ENCODE results near the gene TMEM165. TPM values are rescaled to one million over a fixed set of nuclear protein-coding genes. Genes with fewer than 3 reads are reported as not detected.

TMEM165 gene
- total RNA-seq, 2 donors from 2014 or later: 90.5 to 308 TPM

GRCh38 chr4:55367084-55367722 lies 28.6 kb upstream of the TMEM165 start:
- Histone ChIP-seq H3K27ac (no peak overlapping the region), H3K36me3 (replicated peaks in 1 of 2; ENCODE audit: insufficient read depth in 1 of 2, low read depth in 2 of 2) (no peaks in the 10 kb centered on the region), H3K27me3 (no peaks in the 10 kb centered on the region), H3K9me3 (no peaks in the 10 kb centered on the region), H3K4me1 (no peaks in the 10 kb centered on the region), H3K4me3 (no peak overlapping the region)
- ATAC-seq (no peak), DNase-seq (no peak)
- TF ChIP-seq POLR2A (IDR thresholded peaks at IDR 0.05): no peak
- TF ChIP-seq CTCF (IDR thresholded peaks at IDR 0.05): no peak
- WGBS, 2 donors: 85 to 88% methylated on average over 6 of the region's 6 CpGs
- intact Hi-C loops (cut with DNase I): no loop called here

GRCh38 chr4:55369968-55370367 lies 25.8 kb upstream of the TMEM165 start:
- WGBS, 2 donors: 89 to 96% methylated on average over 2 of the region's 2 CpGs
- ATAC-seq: no peak
- TF ChIP-seq POLR2A (IDR thresholded peaks at IDR 0.05) (no peak), CTCF (IDR thresholded peaks at IDR 0.05) (no peak)

GRCh38 chr4:55372259-55372658 lies 23.5 kb upstream of the TMEM165 start:
- H3K9me3 ChIP-seq: no peaks in the 10 kb centered on the region

More at GRCh38 chr4:55369968-55370367, 25.8 kb upstream of the TMEM165 start:
- H3K27me3 ChIP-seq: no peaks in the 10 kb centered on the region
- no peaks in the 10 kb centered on the region for H3K36me3 ChIP-seq (replicated peaks in 1 of 2; ENCODE audit: insufficient read depth in 1 of 2, low read depth in 2 of 2)
- intact Hi-C loops (cut with DNase I): no loop called here
- no peaks in the 10 kb centered on the region for H3K9me3 ChIP-seq
- DNase-seq: no peak
- H3K27ac ChIP-seq: no peak overlapping the region
- no peak overlapping the region for H3K4me3 ChIP-seq
- no peaks in the 10 kb centered on the region for H3K4me1 ChIP-seq

GRCh38 chr4:55373461-55373860 lies 22.3 kb upstream of the TMEM165 start:
- no peaks in the 10 kb centered on the region for H3K36me3 ChIP-seq (replicated peaks in 1 of 2; ENCODE audit: insufficient read depth in 1 of 2, low read depth in 2 of 2)
- H3K4me3 ChIP-seq: no peak overlapping the region
- DNase-seq (no peak), ATAC-seq (no peak)
- H3K9me3 ChIP-seq: no peaks in the 10 kb centered on the region
- intact Hi-C loops (cut with DNase I): no loop called here
- no peaks in the 10 kb centered on the region for H3K27me3 ChIP-seq
- H3K27ac ChIP-seq: no peak overlapping the region
- 83 to 100% methylated on average over 1 of the region's 1 CpG for WGBS, 2 donors
- TF ChIP-seq CTCF (IDR thresholded peaks at IDR 0.05) (no peak), POLR2A (IDR thresholded peaks at IDR 0.05) (no peak)
- H3K4me1 ChIP-seq: no peaks in the 10 kb centered on the region

More at GRCh38 chr4:55372259-55372658, 23.5 kb upstream of the TMEM165 start:
- H3K27ac ChIP-seq: no peak overlapping the region
- ATAC-seq (no peak), DNase-seq (no peak)
- H3K4me1 ChIP-seq: no peaks in the 10 kb centered on the region
- no peak for TF ChIP-seq CTCF (IDR thresholded peaks at IDR 0.05)
- no peak for TF ChIP-seq POLR2A (IDR thresholded peaks at IDR 0.05)
- intact Hi-C loops (cut with DNase I): no loop called here
- H3K36me3 ChIP-seq (replicated peaks in 1 of 2; ENCODE audit: insufficient read depth in 1 of 2, low read depth in 2 of 2): no peaks in the 10 kb centered on the region
- no peak overlapping the region for H3K4me3 ChIP-seq
- no peaks in the 10 kb centered on the region for H3K27me3 ChIP-seq
- WGBS, 2 donors: 86 to 91% methylated on average over 7 of the region's 7 CpGs

DNA sequence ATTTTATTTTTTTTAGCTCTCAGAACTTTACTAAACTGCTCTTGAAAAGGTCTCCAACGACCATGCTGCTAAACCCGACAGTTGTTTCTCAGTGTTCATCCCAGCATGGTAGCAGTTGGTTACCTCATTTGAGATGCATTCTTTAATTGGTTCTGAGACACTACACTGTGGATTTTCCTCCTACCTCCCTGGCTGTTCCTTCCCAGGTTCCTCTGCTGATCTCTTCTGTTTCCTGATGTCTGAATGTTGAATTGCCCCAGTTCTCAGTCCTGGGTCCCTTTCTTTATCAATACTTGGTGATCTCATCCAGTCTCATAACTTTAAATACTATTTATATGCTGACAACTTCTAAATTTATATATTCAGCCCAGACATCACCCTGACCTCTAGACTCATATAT lies 19.1 kb upstream of the TMEM165 start:
- TF ChIP-seq POLR2A (IDR thresholded peaks at IDR 0.05): no peak
- no peak for TF ChIP-seq CTCF (IDR thresholded peaks at IDR 0.05)
- Histone ChIP-seq H3K9me3 (no peaks in the 10 kb centered on the region), H3K36me3 (replicated peaks in 1 of 2; ENCODE audit: insufficient read depth in 1 of 2, low read depth in 2 of 2) (no peaks in the 10 kb centered on the region), H3K4me3 (no peak overlapping the region), H3K27ac (no peak overlapping the region), H3K27me3 (no peaks in the 10 kb centered on the region), H3K4me1 (peaks cover 7% of the 10 kb centered on the region)
- WGBS, 2 donors: 91 to 93% methylated on average over 2 of the region's 2 CpGs
- ATAC-seq: no peak
- intact Hi-C loops (cut with DNase I): no loop called here
- DNase-seq: no peak

Data from body of pancreas (tissue), 4 donors.